NCI-H526 treated with DMSO at 0.1 percent for 48 hours (cell line): Measurements from ENCODE around the gene ACBD7.

Experiments
- DNase-seq: peaks from one replicate; lab custom pipeline; 2025; lab: John Stamatoyannopoulos, UW

ACBD7 gene

DNA sequence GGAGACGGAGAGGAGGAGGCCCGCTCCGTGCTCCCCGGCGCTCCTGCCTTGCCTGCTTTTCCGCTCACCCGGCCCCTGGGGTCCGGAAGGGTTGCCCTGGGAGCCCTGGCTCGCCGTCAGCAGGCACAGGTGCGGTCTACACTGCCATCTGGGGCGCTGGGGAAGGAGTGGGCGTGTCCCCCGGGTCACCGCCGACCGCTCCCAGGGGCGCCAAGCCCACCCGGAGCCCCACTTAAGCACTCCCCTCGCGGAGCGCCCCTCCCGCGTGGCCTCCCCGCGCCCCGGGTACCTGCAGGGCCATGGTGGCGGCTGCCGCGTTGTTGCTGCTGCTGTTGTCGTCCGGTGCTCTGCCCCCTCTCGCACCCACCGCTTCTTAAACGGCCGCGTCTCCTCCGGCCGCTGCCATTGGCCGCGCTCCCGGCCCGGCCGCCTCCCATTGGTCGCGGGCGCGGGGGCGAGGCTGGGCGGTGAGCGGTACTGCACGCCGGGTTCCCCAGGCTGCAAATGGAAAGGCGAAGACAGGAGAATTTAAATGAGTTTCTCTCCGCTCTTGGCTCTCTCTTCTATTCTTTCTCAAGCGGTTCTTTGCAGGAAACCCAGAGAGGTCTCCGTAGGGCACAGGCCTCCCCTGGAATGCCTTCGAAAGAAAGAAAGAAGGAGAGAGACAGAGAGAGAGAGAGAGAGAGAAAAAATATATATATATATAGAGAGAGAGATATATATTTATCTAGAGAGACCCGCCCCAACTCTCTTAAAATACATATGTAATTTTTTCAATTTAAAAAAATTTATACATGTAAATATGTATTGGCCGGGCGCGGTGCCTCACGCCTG, at the start of gene ACBD7:
Gene ACBD7, minus strand, starts transcription at position 349 of the 834 bp plus-strand sequence. Its CDS starts 48 bp downstream, at position 301.
- DNase-seq, result peak; percentile 72

DNA sequence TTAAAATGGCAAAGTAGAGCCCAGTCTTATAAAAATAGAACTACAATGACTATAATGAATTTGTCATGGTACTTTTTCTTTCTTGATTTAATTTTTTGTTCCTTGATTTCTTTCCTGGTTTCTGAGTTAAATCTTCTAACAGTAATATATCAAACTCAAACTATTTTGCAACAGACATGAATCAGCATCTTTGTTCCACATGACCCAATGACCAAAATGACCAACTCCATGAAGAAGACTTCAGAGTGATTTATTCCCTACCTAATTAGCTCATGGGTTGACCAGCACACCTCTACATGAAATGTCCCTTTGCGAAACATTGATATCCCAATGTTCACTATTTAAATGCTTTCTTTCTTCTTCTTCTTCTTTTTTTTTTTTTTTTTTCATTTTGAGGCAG, 49.1 kb upstream of the ACBD7 start:
- no peak for DNase-seq

DNA sequence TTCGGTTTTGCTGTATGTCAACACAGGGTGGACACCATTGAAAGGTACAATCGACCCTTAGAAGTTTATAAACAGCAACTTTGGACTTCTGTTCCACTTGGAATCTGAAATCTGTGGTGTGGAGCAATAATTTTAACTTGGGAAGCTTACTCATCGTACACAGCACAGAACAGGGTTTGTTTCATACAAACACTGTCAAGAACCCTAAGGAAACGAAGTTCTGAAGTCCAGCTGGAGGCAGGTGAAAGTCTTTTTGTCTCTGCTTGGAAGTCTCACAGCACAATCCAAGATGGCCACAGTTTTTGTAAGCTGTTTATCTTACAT, 48.4 kb upstream of the ACBD7 start:
- DNase-seq, result no peak

DNA sequence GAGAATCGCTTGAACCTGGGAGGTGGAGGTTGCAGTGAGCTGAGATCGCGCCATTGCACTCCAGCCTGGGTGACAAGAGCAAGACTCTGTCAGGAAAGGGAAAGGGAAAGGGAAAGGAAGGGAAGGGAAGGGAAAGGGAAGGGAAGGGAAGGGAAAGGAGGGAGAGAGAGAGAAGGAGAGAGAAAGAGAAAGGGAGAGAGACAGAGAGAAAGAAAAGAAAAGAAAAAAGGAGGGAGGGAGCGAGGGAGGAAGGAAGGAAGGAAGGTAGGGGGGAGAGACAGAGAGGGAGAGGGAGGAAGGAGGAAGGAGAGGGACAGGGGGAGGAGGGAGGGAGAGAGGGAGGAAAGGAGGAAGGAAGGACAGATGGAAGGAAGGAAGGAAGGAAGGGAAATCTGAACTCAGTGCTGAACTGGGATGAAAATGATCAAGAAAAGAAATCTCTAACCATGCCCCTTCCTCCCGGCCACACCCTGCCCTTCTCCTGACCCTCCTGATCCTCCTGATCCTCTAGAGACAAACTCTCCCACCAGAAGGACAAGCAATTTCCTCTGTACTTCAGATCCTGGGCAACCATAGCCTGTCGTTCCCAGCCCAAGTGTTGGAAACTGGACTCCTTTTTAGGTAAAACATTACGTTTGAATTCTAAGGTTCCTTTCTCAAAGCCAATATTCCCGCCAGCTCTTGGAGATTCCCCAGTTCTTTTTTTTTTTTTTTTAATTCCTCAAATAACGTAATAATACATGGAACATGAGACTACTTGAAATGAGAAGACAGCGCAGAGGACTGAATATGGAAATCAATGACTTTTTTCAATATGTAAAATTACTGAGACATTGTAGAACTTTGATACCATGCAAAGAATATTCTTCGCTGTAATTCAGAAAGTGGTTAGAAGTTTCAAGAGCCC, 47.8 kb upstream of the ACBD7 start:
- no peak for DNase-seq

DNA sequence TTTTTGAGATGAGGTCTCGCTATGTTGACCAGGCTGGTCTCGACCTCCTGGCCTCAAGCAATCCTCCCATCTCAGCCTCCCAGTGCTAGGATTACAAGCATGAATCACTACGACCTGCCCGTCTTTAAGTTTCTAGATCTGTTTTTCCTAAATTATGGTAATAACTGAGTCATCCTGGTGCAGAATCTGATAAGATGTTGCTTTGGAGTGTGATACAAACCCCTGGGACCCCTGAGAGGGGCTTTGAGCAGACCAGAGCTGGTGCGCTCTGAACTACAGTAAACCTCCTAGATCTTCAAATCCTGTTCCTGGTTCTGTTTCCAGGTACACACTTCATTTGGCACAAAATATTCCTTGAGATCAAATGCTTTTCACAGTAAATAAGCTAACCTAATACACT, 42.8 kb upstream of the ACBD7 start:
- DNase-seq, result no peak

DNA sequence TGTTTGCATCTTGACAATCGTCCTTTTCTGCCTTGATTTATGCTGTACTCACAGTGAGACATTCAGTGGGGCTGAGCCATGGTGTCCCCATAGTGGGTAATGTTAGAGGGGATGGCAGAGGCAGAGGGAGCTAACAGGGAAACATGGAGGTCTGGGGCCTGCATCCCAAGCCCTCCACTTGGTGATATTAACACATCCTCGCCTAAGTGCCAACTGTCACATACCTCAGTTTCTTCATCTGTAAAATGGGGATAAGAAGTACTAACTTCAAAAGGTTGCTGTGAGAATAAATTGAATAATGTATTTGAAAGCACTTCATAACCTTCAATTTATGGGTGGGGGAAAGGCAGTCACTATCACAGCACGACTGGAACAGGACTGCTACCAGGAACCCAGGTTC, 36.3 kb upstream of the ACBD7 start:
- no peak for DNase-seq

DNA sequence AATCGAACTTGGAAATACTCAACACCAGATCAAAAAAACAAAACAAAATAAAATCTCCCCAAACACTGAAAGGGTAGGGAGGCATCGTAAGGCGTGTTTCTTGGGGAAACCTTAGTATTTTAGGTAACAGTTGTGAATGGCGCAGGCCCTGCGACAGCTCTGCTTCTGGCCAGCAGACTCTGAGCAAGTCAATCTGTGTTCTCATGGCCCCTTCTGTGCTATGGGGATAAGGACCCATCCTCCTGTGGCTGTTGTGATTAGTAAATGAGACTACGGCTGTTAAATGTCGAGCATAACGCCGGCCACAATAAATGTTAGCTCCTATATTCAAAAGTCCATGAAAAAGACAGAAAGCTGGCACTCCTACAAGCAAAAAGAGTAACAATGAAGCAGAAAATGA, 35.6 kb upstream of the ACBD7 start:
- no peak for DNase-seq

DNA sequence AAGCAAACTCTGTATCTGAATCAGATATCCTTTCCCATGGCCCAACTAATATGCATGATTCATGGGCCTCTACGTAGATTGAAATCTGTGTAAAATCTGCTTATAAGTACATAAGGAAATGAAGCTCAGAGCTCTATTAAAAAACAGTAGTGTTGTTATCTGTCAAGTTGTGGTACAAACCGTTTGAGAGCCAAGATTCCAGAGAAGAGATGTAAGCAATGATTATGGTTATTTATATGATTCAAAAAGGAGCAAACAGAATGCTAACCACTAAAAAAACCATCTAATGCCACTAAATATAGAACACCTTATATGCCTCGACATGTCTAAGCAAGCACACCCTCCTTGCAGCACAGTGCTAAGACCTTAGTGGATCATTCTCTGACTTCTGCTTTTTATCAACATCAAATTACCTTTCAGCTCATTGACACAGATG, 35.2 kb upstream of the ACBD7 start:
- DNase-seq, result no peak

DNA sequence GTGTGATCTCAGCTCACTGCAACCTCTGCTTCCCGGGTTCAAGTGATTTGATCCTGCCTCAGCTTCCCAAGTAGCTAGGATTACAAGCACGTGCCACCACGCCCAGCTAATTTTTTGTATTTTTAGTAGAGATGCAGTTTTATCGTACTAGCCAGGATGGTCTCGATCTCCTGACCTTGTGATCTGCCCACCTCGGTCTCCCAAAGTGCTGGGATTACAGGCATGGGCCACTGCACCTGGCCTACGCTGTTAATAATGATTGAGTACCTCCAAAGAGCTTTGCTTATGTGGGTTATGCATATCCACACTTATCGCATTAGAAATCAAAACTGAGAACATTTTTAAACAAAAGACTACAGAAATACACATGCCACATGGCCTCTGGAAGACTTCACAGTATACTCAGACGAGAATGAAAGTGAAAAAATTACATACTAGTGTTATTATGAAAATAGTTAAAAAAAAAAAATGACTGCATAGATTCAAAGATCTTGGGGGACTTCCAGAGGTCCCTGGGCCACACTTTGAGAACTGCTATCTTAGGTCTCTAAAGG, 34.0 kb upstream of the ACBD7 start:
- DNase-seq, result no peak

DNA sequence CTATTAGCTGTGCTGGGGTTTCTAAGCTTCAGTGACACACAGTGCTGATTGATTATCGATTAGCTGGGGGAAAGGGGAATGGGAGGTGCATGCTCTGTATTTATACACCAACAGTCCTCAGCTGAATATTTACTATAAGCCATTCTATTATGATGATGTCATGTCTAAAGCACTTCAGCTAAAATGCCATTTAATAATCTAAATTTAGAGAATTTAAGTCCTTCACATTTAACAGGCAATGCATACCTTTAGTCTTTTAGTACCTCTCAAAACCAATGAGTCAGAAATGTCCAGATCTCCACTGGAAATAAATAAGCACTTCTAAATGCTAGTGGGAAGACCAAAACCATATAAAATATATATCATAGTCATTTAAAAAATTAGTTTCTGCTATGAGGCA, 33.1 kb upstream of the ACBD7 start:
- no peak for DNase-seq

DNA sequence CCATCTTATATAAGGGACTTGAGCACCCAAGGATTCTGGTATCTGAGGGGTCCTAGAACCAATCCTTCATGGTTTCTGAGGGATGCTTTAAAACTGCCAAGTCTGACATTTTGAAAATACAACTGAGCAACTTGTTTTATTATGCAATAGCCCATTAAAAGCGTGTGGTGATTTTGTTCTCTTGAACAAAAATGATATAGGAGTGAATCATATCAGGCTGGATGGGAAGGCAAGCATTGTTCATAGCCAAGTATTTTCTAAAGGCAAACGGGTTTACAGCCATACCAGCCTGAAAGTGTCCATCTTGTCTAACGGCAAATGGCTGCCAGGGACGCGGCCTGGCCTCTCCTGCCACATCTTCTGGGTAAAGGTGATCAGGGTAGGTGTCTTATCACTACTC, 31.9 kb upstream of the ACBD7 start:
- no peak for DNase-seq

DNA sequence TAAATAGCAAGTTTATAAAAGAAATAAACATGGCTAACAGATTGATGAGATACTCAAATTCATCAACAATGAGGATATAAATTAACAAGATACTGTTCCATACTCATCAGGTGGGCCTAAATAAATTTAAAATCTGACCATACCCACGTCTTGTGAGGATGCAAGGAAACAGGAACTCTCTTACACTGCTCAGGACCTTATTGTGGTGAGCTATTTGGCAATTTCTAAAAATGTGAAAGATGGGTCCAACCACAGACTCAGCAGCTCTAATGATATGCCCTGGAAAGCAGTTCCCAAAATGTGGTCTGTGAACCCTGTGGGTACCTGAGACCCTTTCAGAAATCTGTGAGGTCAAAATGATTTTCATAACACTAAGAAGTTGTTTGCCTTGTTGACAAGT, 30.0 kb upstream of the ACBD7 start:
- DNase-seq, result no peak

DNA sequence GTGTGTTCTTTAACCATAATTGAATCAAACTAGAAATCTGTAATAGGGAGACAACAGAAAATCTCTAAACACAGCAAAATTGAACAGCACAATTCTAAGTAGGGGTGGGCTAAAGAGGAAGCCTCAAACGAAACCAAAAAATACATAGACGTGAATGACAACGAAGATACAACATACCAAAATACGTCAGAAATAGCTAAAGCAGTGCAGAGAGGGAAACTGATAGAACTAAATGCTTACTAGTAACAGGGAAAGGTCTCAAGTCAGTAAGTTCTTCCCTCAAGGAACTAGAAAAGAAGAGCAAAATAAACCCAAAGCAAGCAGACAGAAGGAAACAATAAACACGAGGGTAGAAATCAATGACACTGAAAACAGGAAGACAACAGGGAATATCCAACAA, 27.6 kb upstream of the ACBD7 start:
- no peak for DNase-seq

DNA sequence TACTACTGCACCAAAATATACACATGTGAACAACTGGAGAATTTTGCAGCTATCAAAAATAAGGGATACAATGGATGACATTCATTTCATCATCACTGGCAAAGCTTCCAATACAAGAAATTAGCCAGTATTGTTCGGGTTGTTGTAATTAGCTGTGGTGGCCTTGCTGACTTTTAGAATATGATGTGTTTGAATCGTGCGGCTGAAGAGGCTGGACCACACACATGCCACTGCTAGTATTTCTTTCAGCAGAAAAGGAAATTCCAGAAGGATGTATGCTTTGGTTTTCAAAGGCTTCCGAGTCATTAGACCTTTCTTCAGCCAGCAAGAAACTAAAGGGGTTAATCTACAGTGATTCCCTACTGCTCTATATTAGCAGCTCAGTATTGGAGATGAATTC, 25.2 kb upstream of the ACBD7 start:
- no peak for DNase-seq

DNA sequence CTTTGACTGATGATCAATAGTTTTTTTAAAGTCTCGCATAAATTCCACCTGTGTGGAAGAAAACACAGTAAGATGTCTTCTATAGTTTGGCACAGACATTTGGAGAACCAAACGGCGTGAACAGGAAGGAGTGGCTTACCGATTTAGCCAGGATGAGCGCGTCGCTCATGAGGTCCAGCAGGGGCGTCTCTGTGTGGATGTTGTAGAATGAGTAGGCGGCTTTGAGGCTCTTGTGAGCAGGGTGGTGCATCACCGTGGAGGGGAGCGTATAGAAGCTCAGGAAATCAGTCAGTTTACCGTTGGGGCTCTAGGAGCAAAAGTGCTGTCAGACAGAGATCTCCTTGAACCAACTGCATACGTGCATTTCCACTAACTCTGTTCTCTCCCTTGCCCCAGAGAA, 24.1 kb upstream of the ACBD7 start:
- no peak for DNase-seq

DNA sequence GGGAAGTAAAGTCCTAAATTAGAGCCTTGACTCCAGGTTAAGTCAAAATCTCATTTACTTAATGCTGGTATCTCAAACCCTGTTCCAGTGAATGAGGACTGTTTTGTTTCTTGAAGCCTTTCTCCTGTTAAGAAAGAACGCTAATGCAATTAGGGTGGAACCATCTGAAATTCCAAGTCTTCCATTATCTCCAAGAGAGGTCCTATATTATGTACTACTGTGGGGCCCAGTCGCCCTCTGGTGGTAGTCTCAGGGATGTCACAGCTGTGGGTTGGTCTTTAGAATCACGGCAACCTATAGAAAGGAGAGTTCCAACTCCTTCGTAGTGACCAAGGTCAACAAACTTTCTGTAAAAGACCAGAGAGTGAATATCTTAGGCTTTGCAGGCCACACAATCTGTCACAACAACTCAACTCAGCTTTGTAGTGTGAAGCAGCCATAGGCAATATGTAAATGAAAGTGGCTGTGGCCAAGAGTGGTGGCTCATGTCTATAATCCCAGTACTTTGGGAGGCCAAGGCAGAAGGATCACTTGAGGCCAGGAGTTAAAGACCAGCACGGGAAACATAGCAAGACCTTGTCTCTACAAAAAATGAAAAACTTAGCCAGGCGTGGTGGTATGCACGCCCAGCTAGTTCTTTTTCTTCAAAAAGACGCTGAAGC, 17.9 kb upstream of the ACBD7 start:
- peak; percentile 8 for DNase-seq

DNA sequence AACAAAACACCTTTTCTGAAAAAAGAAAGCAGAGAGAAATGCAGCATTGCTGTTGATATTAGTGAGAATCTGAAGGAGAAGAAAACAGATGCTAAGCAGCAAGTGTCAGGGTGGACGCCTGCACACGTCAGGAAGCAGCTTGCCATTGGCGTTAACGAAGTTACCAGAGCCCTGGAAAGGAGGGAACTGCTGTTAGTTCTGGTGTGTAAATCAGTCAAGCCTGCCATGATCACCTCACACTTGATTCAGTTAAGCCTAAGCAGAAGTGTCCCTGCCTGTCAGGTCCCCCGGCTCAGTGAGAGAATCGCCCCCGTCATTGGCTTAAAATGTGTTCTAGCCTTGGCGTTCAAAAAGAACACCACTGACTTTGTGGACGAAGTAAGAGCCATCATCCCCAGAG, 14.9 kb upstream of the ACBD7 start:
- no peak for DNase-seq

DNA sequence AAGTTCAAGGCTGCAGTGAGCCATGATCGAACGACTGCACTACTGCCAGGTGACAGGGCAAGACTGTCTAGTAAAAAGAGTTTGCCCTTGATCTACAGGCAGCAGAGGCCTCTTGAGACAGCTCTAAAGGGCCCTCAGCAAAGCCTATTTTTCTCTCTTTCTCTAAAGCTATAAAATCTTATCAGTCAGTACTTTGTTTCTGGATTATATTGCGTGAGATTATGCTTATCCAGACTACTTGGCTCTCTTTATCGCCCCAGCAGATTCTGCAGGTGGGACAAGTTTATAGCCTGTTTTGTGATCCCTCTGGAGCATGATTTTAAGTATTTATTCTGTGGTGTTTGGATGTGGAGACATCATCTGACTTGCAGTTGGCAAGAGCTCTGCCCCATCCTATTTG, 11.3 kb upstream of the ACBD7 start:
- no peak for DNase-seq

DNA sequence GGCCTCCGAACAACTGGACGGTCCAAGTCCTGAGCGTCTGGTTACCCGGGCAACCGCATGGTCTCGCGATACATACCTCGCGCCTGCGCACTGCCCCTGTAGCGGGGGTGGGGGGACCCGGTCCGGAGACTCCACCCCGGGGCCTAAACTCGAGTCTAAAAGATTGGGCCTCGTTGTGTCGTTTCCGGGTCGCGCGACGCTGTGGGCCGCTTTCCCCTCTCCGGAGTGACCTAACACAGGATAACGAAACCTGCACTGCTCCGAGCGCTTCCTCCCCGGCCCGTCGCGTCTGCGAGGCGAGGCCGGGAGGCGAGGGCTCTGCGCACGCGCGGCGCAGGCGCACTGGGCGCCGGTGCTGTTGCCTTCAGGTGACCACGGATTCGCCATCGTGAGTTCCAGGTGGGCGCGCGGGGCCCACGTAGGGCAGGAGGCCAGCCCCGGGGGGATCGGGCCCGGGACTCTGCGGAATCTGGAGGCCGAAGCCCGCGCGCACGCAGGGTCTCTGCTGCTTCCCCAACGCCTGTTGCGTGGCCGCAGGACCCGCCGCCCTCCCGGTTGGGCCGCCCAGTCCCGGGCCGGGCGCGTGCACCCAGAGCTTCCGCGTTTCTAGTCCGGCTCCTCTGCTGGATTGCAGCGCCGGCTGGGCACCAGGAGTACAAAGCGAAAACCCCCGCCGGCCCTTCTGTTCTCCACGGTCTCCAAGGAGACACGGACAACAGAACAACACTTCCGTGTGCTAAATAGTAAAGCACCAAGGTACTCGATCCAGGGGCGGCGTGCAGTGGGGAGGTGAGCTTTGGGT, 8.6 kb upstream of the ACBD7 start, which contains the start of gene RPP38:
Gene RPP38, plus strand, starts transcription at position 345 of the 802 bp plus-strand sequence. CDS start 5,960 bp downstream, outside the sequence.
- DNase-seq, result peak; percentile 70

DNA sequence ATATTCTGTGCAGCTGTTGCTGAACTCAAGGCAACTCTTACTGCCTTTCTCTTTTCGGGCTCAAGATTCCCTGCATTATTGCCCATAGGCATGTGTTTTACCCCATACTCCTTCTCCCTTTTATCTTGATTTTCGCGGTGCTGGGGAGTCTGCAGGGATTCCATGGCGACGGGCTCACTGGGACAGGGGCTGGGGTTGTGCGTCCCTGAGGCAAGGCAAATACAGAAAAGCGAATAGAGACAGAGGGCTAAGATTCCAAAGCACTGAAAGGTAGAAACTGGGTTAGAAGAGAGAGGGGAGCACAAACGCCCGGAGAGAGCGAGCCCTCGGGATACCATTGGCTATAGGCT, 8.1 kb upstream of the ACBD7 start:
- no peak for DNase-seq

DNA sequence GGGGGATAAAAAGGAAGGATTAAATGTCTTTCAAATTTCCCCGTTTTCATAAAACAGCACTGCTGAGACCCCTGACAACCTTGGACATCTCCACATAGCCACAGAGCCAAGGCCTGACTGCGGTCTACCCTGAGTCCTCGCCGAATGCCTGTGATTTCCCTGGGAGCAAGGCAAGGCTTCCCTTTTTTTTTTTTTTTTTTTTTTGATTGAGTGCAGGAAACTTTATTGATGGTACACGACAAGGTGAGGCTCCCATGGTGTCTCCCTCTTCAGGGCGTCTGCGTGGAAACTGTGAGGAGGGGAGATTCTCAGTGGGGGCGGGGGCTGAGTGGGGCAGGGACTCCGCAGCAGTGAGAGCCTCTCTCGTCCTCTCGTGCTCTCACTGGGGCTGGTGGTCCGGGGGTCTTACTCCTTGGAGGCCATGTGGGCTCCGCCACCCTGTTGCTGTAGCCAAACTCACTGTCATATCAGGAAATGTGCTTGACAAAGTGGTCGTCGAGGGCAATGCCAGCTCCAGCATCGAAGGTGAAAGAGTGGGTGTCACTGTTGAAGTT, 4.4 kb upstream of the ACBD7 start:
- no peak for DNase-seq
